Lower leg skin (tissue), 3 donors: ENCODE measurements around the gene TAP1.

Source experiments
- CTCF ChIP-seq, 3 donors: fragments of 450-650 bp; IDR thresholded peaks; one replicate each; pipeline ENCODE4 v1.5.1; 2016; ENCODE audit warnings: antibody characterized with exemption in 3 of 3, mild to moderate bottlenecking in 3 of 3, moderate library complexity in 2 of 3
- POLR2A ChIP-seq, 2 donors: fragments of 450-650 bp; IDR thresholded peaks; one replicate each; pipeline ENCODE4 v1.6.1; 2016 to 2017; ENCODE audit warnings: antibody characterized with exemption in 2 of 2, mild to moderate bottlenecking in 1 of 2, moderate library complexity in 1 of 2

GRCh38 chr6:32842021-32842650, 11.4 kb downstream of the TAP1 start:
- TF ChIP-seq CTCF (IDR thresholded peaks at IDR 0.05) (no peak), POLR2A (IDR thresholded peaks at IDR 0.05) (no peak)
